ENCODE results near the gene VTN.

DNA sequence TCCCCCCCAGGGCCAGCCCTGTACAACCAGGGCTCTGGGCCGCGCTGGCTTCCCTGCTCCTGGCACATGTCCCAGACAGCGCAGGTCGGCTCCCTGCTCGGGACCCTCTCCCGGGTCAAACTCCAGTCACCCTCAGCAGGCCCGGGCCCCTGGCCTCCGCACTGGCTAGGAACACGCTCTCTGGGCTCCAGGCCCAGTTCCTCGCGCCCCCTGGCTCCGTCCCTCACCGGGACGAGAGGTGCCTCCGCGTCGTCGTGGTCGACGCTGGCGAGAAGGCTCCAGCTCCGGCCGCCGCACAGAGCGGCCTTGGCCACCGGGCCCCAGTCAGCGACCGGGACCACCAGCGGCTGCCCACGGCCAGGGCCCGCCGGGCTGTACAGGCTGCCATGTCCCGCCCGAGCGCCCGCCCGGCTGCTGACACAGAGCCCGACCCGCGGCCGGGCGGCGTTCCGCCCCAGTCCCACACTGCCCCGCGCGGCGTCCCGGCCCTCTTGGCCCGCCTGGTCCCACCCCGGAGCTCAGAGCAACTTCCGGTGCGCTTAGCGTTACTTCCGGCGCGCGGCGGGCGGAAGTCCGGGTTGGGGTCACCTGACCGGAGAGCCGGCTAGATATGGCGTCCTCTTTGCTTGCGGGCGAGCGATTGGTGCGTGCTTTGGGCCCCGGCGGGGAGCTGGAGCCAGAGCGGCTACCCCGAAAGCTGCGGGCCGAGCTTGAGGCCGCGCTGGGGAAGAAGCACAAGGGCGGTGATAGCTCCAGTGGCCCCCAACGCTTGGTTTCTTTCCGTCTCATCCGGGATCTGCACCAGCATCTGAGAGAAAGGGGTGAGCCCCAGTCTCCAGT, 12.8 kb downstream of the VTN start, which contains the start of gene POLDIP2:
- no peak for TF ChIP-seq EZH2 (IDR thresholded peaks at IDR 0.05; ENCODE audit: insufficient read depth, poor library complexity, severe bottlenecking)
- TF ChIP-seq EZH2phosphoT487 (IDR thresholded peaks at IDR 0.05; ENCODE audit: insufficient read depth, low read depth), result no peak

Measured in GM23248 (cell line).